NT2/D1 (cell line): ENCODE measurements around the gene SETDB1.

Source experiments
- SUZ12 ChIP-seq: IDR thresholded peaks from 2 replicates; pipeline ENCODE4 v1.6.1; 2011; ENCODE audit not compliant: insufficient read length, insufficient read depth; ENCODE audit errors: extremely low read depth
- ZNF274 ChIP-seq: IDR thresholded peaks from 2 replicates; pipeline ENCODE4 v1.6.1; 2011; ENCODE audit warnings: mild to moderate bottlenecking, low read depth, low read length

- TF ChIP-seq ZNF274 (no peak), SUZ12 (no peak)
Observed at GRCh38 chr1:150981177-150981804, 55.1 kb downstream of the SETDB1 start.
